MM.1S (cell line): ENCODE data around the gene IFI44.

Experiments used
- CTCF ChIP-seq: fragments of 300-600 bp; sonication (generic); IDR thresholded peaks from 2 replicates; pipeline ENCODE4 v1.5.1; 2016; ENCODE audit warnings: antibody characterized with exemption, low read length, mixed read lengths
- EZH2phosphoT487 ChIP-seq: fragments of 300-600 bp; sonication (generic); IDR thresholded peaks from 2 replicates; pipeline ENCODE4 v1.6.1; 2018; ENCODE audit warnings: antibody characterized with exemption, low read length

DNA sequence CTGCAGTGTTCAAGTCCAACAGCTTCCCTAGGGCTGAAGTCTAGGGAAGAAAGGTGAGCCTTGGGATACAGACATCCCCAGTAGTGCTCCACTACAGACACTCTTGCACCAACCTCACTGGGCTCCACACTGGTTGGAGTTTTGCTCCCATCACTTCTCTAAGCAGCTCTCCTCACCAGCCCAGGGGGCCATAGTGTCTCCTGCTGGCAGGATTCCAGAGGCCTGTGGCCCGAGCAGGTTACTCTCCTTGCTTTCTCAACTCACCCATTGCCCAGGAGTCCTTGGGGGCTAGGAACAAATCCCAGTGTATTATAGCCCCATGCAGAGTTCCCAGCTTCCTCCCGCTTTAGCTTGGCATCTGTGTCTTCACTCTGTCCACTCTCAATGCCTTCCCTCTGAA lies 52.8 kb downstream of the IFI44 start:
- TF ChIP-seq CTCF: no peak
- no peak for TF ChIP-seq EZH2phosphoT487
